Metanephros (tissue), 2 donors: ENCODE results near the gene ACTG2. TPM values are rescaled to one million over a fixed set of nuclear protein-coding genes. Genes with fewer than 3 reads are reported as not detected.

Experiments used
- small RNA-seq: library from RNA; depleted of rRNA; stranded (forward); fragments of <200 nt; gene quantifications from one replicate; pipeline ENCODE3, GENCODE V24; 2014; ENCODE audit warnings: low replicate concordance
- total RNA-seq: library from RNA; depleted of rRNA; stranded (reverse); fragments of >200 nt; gene quantifications from one replicate; pipeline ENCODE4 v1.2.3, GENCODE V29; 2014

Gene ACTG2
- 2.6 TPM for total RNA-seq

DNA sequence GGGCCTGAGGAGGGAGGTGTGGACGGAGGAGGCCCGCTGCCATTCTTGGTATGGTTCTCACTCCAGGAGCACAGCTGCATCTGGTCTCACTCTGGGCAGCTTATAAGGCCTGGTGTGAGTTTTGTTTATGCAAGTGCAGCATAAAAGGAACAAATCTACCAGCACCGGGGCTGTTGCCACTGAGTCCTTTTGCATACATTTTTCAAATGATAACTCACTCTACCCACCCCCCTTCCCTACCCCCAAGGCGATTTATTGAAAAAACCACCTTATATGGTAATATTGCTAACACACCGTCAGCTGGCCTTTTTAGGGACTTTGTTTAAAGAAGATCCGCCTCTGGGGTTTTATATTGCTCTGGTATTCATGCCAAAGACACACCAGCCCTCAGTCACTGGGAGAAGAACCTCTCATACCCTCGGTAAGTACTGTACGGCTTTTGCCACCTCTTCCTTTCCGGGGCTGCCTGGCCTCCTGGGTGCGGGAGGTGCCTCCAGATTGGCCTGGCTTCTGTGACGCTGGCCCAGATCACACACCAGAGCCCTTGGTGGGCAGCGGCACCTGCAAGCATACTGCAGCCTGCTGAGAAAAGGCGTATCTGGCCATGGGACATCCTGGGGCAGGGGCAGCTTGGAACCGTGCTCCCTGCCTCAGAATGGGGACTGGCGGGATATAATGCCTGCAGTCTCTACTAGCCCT lies at the start of gene ACTG2:
Gene ACTG2, plus strand, starts transcription at position 378 of the 699 bp plus-strand sequence. CDS start 8,304 bp downstream, outside the sequence.

DNA sequence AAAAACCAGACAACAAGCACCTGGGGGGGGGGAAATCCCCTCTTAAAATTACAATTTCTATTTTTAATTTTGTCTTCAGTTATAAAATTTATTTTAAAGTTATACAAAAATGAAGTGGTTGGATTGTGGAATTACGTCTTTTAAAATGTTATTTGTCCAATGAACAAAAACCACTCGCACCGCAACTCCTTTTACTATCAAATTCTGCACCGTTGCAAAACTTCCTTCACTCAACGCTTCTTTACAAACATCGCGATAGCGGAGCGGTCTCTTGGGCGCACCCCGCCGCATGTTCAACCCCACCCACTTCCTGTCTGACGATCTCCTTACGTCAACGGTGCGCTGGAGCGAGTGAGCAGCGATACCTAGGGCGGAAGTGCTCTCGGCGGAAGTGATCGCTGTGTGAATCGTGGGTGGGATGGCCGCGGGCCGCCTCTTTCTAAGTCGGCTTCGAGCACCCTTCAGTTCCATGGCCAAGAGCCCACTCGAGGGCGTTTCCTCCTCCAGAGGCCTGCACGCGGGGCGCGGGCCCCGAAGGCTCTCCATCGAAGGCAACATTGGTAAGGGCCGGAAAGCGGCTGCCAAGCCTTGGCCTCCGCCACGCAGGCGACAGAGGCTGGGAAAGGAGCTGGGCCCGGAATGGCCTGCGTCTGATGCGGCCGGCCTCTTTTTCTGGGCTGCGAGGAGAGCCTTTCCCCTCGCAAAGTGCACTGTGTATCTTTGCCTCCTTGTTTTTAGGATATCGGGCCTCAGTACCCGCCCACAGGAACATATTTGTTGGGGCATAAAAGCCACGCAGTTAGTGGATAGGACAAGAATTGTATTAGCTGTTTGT lies 33.9 kb downstream of the ACTG2 start, which contains the start of gene DGUOK:
Gene DGUOK, plus strand, starts transcription at position 388 of the 835 bp plus-strand sequence. Its CDS starts 31 bp downstream, at position 419.

Small RNAs within 50 kb of the gene (small RNA-seq; reads per million reads assigned to genes)
- gene RNA5SP97: not detected

Other genes with a start within 250 kb of the ACTG2 start
- 23.7 TPM for gene TPRKB, start 155.7 kb upstream of the ACTG2 start, total RNA-seq
- gene DUSP11, start 112.9 kb upstream of the ACTG2 start, total RNA-seq: 40.6 TPM
- not detected for gene C2orf78, start 108.8 kb upstream of the ACTG2 start, total RNA-seq
- 20.3 TPM for gene STAMBP, start 64.0 kb upstream of the ACTG2 start, total RNA-seq
- gene DGUOK, start 33.9 kb downstream of the ACTG2 start, total RNA-seq: 36.0 TPM
- gene TET3, start 91.9 kb downstream of the ACTG2 start, total RNA-seq: 16.8 TPM